HL-60 (cell line): ENCODE results near the gene CLDN1.

Experiments
- CTCF ChIP-seq: IDR thresholded peaks from one replicate; pipeline ENCODE4 v1.5.1; 2011; ENCODE audit warnings: low read length, control low read depth, inconsistent platforms; ENCODE audit not compliant: insufficient read depth
- GABPA ChIP-seq: IDR thresholded peaks from 2 replicates; pipeline ENCODE4 v1.6.1; 2012; ENCODE audit warnings: low read depth
- POLR2AphosphoS5 ChIP-seq: IDR thresholded peaks from 2 replicates; pipeline ENCODE4 v1.6.1; 2012; ENCODE audit warnings: low read depth
- REST ChIP-seq: IDR thresholded peaks from 2 replicates; pipeline ENCODE4 v1.6.1; 2012; ENCODE audit warnings: low read depth; ENCODE audit not compliant: insufficient replicate concordance
- SPI1 ChIP-seq: IDR thresholded peaks from 2 replicates; pipeline ENCODE4 v1.6.1; 2012; ENCODE audit warnings: low read depth, mild to moderate bottlenecking, borderline replicate concordance

- TF ChIP-seq CTCF (no peak), REST (no peak), POLR2AphosphoS5 (no peak), SPI1 (no peak), GABPA (no peak)
Measured at GRCh38 chr3:190326361-190326760, 4.1 kb upstream of the CLDN1 start.
